HG02623 (cell line): ENCODE data around the gene SYN1.

ENCODE experiments used
- ATAC-seq: cut with Tn5 transposase; IDR thresholded peaks from one replicate; pipeline ENCODE4 v1.9.1; 2021; ENCODE audit warnings: moderate library complexity; ENCODE audit not compliant: unreplicated experiment

SYN1 gene

GRCh38 chrX:47574076-47574546 lies 45.5 kb downstream of the SYN1 start:
- ATAC-seq = no peak

- ATAC-seq = no peak
Observed at GRCh38 chrX:47573341-47574075, 46.1 kb downstream of the SYN1 start.

- ATAC-seq = no peak
Observed at GRCh38 chrX:47572773-47573340, 46.8 kb downstream of the SYN1 start.

- ATAC-seq = no peak
Observed at GRCh38 chrX:47571896-47572295, 47.8 kb downstream of the SYN1 start.

GRCh38 chrX:47571215-47571614 lies 48.4 kb downstream of the SYN1 start:
- no peak for ATAC-seq

- no peak for ATAC-seq
Observed at GRCh38 chrX:47570794-47571193, 48.9 kb downstream of the SYN1 start.

- no peak for ATAC-seq
Observed at GRCh38 chrX:47568656-47569295, 50.9 kb downstream of the SYN1 start.

- no peak for ATAC-seq
Observed at GRCh38 chrX:47566841-47567240, 52.8 kb downstream of the SYN1 start.

- no peak for ATAC-seq
Observed at GRCh38 chrX:47564438-47565085, 55.1 kb downstream of the SYN1 start.

GRCh38 chrX:47563801-47564315 lies 55.8 kb downstream of the SYN1 start:
- no peak for ATAC-seq

GRCh38 chrX:47562615-47563243 lies 56.9 kb downstream of the SYN1 start:
- no peak for ATAC-seq

GRCh38 chrX:47561659-47562151 lies 58.0 kb downstream of the SYN1 start:
- no peak for ATAC-seq

- ATAC-seq = peak; percentile 86
Observed at GRCh38 chrX:47560934-47561658, 58.6 kb downstream of the SYN1 start, which contains the start of gene ARAF. ARAF (plus strand) TSS chrX:47561205; CDS start chrX:47562968, 1,763 bp downstream.

GRCh38 chrX:47560179-47560933 lies 59.3 kb downstream of the SYN1 start:
- no peak for ATAC-seq

GRCh38 chrX:47558436-47558835 lies 61.2 kb downstream of the SYN1 start:
- no peak for ATAC-seq

GRCh38 chrX:47556045-47556623 lies 63.5 kb downstream of the SYN1 start:
- ATAC-seq = peak; percentile 84

GRCh38 chrX:47543496-47543895 lies 76.2 kb downstream of the SYN1 start:
- no peak for ATAC-seq

GRCh38 chrX:47540754-47541538 lies 78.7 kb downstream of the SYN1 start:
- no peak for ATAC-seq
